Central memory CD8-positive, alpha-beta T cell (primary cell): ENCODE data around the gene KMT2C.

Source experiments
- ATAC-seq: fragments of 150-1000 bp; cut with Tn5 transposase; replicated peaks from 2 replicates; pipeline ENCODE4 v1.10.0; 2022; ENCODE audit warnings: mild to moderate bottlenecking, moderate FRiP score, moderate number of reproducible peaks; ENCODE audit not compliant: poor library complexity, severe bottlenecking; ENCODE audit errors: extremely low read depth
- DNase-seq, 2 donors: peaks; one replicate each; pipeline ENCODE4 v3.0.0; 2021; ENCODE audit warnings: low spot score in 2 of 2
- H3K27ac Mint-ChIP-seq: one replicate; pipeline ENCODE4 v1.8.0; 2022; ENCODE audit warnings: low read depth, mild to moderate bottlenecking, moderate library complexity, mixed read lengths
- H3K27me3 Mint-ChIP-seq: one replicate; pipeline ENCODE4 v1.8.0; 2022; ENCODE audit warnings: mixed read lengths
- H3K36me3 Mint-ChIP-seq: one replicate; pipeline ENCODE4 v1.8.0; 2022; ENCODE audit warnings: mild to moderate bottlenecking, moderate library complexity, mixed read lengths; ENCODE audit not compliant: insufficient read depth
- H3K4me1 Mint-ChIP-seq: one replicate; pipeline ENCODE4 v1.8.0; 2022; ENCODE audit warnings: mixed read lengths
- H3K4me3 Mint-ChIP-seq: one replicate; pipeline ENCODE4 v1.8.0; 2022; ENCODE audit warnings: mild to moderate bottlenecking, moderate library complexity, mixed read lengths
- H3K9me3 Mint-ChIP-seq: one replicate; pipeline ENCODE4 v1.8.0; 2022; ENCODE audit warnings: mixed read lengths

Gene KMT2C

GRCh38 chr7:152107945-152108344, 327.9 kb downstream of the KMT2C start:
- H3K27me3 Mint-ChIP-seq: no peaks in the 10 kb centered on the region

GRCh38 chr7:152106990-152107389, 328.8 kb downstream of the KMT2C start:
- Mint-ChIP-seq H3K36me3 (peaks cover 35% of the 10 kb centered on the region), H3K27me3 (no peaks in the 10 kb centered on the region), H3K27ac (no peak overlapping the region), H3K4me1 (no peaks in the 10 kb centered on the region), H3K4me3 (no peak overlapping the region), H3K9me3 (no peaks in the 10 kb centered on the region)
- DNase-seq (no peak), ATAC-seq (no peak)

More at GRCh38 chr7:152107945-152108344, 327.9 kb downstream of the KMT2C start:
- Mint-ChIP-seq H3K4me1 (no peaks in the 10 kb centered on the region), H3K9me3 (no peaks in the 10 kb centered on the region), H3K4me3 (no peak overlapping the region), H3K36me3 (peaks cover 29% of the 10 kb centered on the region), H3K27ac (no peak overlapping the region)
- ATAC-seq (no peak), DNase-seq (no peak)

- no peak for DNase-seq
- Mint-ChIP-seq H3K4me3 (no peak overlapping the region), H3K27me3 (no peaks in the 10 kb centered on the region), H3K27ac (no peak overlapping the region), H3K9me3 (no peaks in the 10 kb centered on the region), H3K36me3 (peaks cover 34% of the 10 kb centered on the region), H3K4me1 (no peaks in the 10 kb centered on the region)
- no peak for ATAC-seq
Measured at GRCh38 chr7:152105205-152105604, 330.6 kb downstream of the KMT2C start.

- ATAC-seq (no peak), DNase-seq (no peak)
- H3K4me1 Mint-ChIP-seq: no peaks in the 10 kb centered on the region
- H3K36me3 Mint-ChIP-seq: peaks cover 32% of the 10 kb centered on the region
- no peak overlapping the region for H3K27ac Mint-ChIP-seq
- H3K27me3 Mint-ChIP-seq: no peaks in the 10 kb centered on the region
- no peaks in the 10 kb centered on the region for H3K9me3 Mint-ChIP-seq
- no peak overlapping the region for H3K4me3 Mint-ChIP-seq
Measured at GRCh38 chr7:152103691-152104090, 332.1 kb downstream of the KMT2C start.

GRCh38 chr7:152103066-152103465, 332.7 kb downstream of the KMT2C start:
- no peak overlapping the region for H3K27ac Mint-ChIP-seq

GRCh38 chr7:152097330-152097729, 338.5 kb downstream of the KMT2C start:
- Mint-ChIP-seq H3K27me3 (no peaks in the 10 kb centered on the region), H3K4me3 (no peak overlapping the region), H3K36me3 (peaks cover 12% of the 10 kb centered on the region), H3K4me1 (peaks cover 5% of the 10 kb centered on the region), H3K9me3 (no peaks in the 10 kb centered on the region), H3K27ac (no peak overlapping the region)
- ATAC-seq (no peak), DNase-seq (no peak)

More at GRCh38 chr7:152103066-152103465, 332.7 kb downstream of the KMT2C start:
- Mint-ChIP-seq H3K9me3 (no peaks in the 10 kb centered on the region), H3K36me3 (peaks cover 32% of the 10 kb centered on the region), H3K27me3 (no peaks in the 10 kb centered on the region), H3K4me1 (no peaks in the 10 kb centered on the region), H3K4me3 (no peak overlapping the region)
- ATAC-seq (no peak), DNase-seq (no peak)

GRCh38 chr7:152095771-152096170, 340.0 kb downstream of the KMT2C start:
- DNase-seq: no peak
- no peaks in the 10 kb centered on the region for H3K27me3 Mint-ChIP-seq
- H3K4me1 Mint-ChIP-seq: peaks cover 15% of the 10 kb centered on the region
- H3K36me3 Mint-ChIP-seq: peaks cover 6% of the 10 kb centered on the region
- no peaks in the 10 kb centered on the region for H3K9me3 Mint-ChIP-seq
- no peak for ATAC-seq
- no peak overlapping the region for H3K4me3 Mint-ChIP-seq
- no peak overlapping the region for H3K27ac Mint-ChIP-seq

- no peak overlapping the region for H3K27ac Mint-ChIP-seq
- DNase-seq (no peak), ATAC-seq (no peak)
- H3K36me3 Mint-ChIP-seq: peaks cover 8% of the 10 kb centered on the region
- peaks cover 8% of the 10 kb centered on the region for H3K9me3 Mint-ChIP-seq
- H3K27me3 Mint-ChIP-seq: no peaks in the 10 kb centered on the region
- H3K4me1 Mint-ChIP-seq: peaks cover 20% of the 10 kb centered on the region
- H3K4me3 Mint-ChIP-seq: no peak overlapping the region
Measured at GRCh38 chr7:152093717-152094116, 342.1 kb downstream of the KMT2C start.

- H3K27me3 Mint-ChIP-seq: no peaks in the 10 kb centered on the region
- H3K27ac Mint-ChIP-seq: no peak overlapping the region
- no peak overlapping the region for H3K4me3 Mint-ChIP-seq
- no peak for DNase-seq
- H3K4me1 Mint-ChIP-seq: peaks cover 22% of the 10 kb centered on the region
- peaks cover 5% of the 10 kb centered on the region for H3K36me3 Mint-ChIP-seq
- no peak for ATAC-seq
- H3K9me3 Mint-ChIP-seq: peaks cover 9% of the 10 kb centered on the region
Measured at GRCh38 chr7:152090747-152091146, 345.1 kb downstream of the KMT2C start.

- DNase-seq: no peak
- H3K9me3 Mint-ChIP-seq: peaks cover 9% of the 10 kb centered on the region
- no peaks in the 10 kb centered on the region for H3K27me3 Mint-ChIP-seq
- no peak overlapping the region for H3K27ac Mint-ChIP-seq
- no peak for ATAC-seq
- peaks cover 6% of the 10 kb centered on the region for H3K36me3 Mint-ChIP-seq
- H3K4me1 Mint-ChIP-seq: peaks cover 28% of the 10 kb centered on the region
- no peak overlapping the region for H3K4me3 Mint-ChIP-seq
Measured at GRCh38 chr7:152089183-152089582, 346.6 kb downstream of the KMT2C start.

GRCh38 chr7:152086513-152086912, 349.3 kb downstream of the KMT2C start:
- Mint-ChIP-seq H3K36me3 (peaks cover 4% of the 10 kb centered on the region), H3K4me3 (no peak overlapping the region), H3K4me1 (peaks cover 35% of the 10 kb centered on the region), H3K27ac (no peak overlapping the region), H3K9me3 (peaks cover 9% of the 10 kb centered on the region), H3K27me3 (no peaks in the 10 kb centered on the region)
- ATAC-seq (no peak), DNase-seq (no peak)

- Mint-ChIP-seq H3K36me3 (peaks cover 4% of the 10 kb centered on the region), H3K4me1 (peaks cover 30% of the 10 kb centered on the region), H3K27me3 (no peaks in the 10 kb centered on the region), H3K4me3 (no peak overlapping the region), H3K27ac (no peak overlapping the region), H3K9me3 (peaks cover 9% of the 10 kb centered on the region)
- ATAC-seq: no peak
- DNase-seq: no peak
Measured at GRCh38 chr7:152085131-152085530, 350.7 kb downstream of the KMT2C start.
